GM13977 (cell line): ENCODE data around the gene IL22RA2.

Experiments used
- DNase-seq: peaks from one replicate; pipeline ENCODE4 v3.0.0; 2012; ENCODE audit warnings: low spot score
- CTCF ChIP-seq: IDR thresholded peaks from 2 replicates; pipeline ENCODE4 v1.5.1; 2012; ENCODE audit warnings: mild to moderate bottlenecking, control low read depth; ENCODE audit not compliant: insufficient read depth; ENCODE audit errors: extremely low read depth, missing control alignments
- in situ Hi-C: fragments of 300-500 bp; cut with MboI; formaldehyde crosslinking; loops from one replicate; pipeline ENCODE4 v1.12.0; 2022; ENCODE audit warnings: low sequenced_read_pairs, low pct_unique_long_range_greater_than_20kb, mixed read lengths, inconsistent platforms; ENCODE audit not compliant: unreplicated experiment

The IL22RA2 gene

GRCh38 chr6:137190583-137191094 is 17.2 kb upstream of the IL22RA2 start:
- in situ Hi-C loops: no loop called here
- no peak for TF ChIP-seq CTCF
- DNase-seq: no peak

DNA sequence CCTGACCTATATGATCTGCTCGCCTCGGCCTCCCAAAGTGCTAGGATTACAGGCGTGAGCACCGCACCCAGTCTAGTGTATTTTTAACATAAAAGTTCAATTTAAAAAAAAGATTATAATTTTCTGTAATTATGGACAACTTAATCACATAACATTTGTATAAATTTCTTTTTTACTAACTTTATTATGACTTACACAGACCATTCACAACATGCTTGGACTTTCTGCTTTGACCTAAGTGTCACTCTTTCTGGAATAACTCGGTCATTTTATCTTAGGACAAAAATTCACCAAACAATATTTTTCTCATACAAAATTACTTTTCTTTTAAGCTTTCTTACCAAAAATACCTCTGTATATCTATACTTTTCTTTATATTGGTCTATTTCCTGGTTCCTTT is 15.4 kb upstream of the IL22RA2 start:
- TF ChIP-seq CTCF: no peak
- DNase-seq: no peak

DNA sequence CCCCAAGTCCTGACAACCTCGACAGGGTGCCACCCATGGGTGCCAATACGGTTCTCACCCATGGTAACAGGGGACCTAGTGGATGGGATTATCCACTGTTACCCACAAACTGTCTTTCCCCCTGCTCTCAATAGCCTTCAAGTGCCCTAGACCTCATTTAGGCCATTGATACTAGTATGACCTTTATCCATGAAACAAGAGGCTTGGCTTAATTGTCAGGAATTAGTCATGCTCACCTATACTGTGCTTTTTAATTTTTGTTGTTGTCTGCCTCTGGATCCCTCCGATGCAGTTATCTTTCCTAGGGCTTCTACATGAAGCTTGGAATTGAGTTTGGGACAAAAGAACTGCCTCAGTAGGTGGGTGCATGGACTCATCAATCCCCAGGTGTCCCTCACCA is 11.8 kb upstream of the IL22RA2 start:
- in situ Hi-C loops: no loop called here
- no peak for DNase-seq
- no peak for TF ChIP-seq CTCF

More for the DNA sequence above, 15.4 kb upstream of the IL22RA2 start:
- in situ Hi-C loops: no loop called here

GRCh38 chr6:137182654-137183073 is 9.2 kb upstream of the IL22RA2 start:
- DNase-seq: no peak
- no peak for TF ChIP-seq CTCF
- in situ Hi-C loops: no loop called here

DNA sequence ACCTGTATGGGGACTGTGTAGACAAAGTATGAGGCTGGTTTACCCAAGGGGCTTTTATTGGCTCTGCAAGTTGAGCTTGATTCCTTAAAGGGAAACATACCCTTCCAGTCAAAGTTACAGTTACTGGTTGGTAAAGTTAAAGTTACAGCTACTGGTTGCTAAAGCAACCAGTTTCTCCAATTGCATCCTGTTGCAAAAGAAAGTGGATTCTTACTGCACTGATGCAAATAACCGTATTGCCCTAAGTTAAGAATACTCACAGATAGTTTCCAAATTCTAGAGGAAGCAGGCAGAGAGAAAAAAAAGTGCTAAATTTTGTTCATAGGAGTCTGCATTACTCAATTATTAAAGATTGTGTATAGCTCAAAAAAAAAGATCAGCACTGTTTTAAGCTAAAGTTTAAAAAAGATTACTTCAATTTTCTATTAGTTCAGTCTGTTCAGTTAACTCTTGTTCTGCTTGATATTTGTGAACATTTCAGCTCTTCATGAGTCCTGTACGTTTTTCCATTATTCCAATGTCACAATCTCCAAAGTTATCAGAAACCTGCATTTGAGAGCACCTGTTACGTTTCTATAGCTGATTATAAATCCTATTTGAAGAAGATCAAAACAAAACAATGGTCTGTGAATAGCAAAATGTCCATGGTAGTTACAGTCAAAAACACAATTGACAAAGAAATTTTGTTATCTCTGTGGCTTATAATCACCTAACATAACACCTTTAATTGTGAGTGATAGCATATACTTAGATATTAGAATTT is 8.6 kb upstream of the IL22RA2 start:
- no peak for TF ChIP-seq CTCF
- DNase-seq: no peak
- in situ Hi-C loops: no loop called here

DNA sequence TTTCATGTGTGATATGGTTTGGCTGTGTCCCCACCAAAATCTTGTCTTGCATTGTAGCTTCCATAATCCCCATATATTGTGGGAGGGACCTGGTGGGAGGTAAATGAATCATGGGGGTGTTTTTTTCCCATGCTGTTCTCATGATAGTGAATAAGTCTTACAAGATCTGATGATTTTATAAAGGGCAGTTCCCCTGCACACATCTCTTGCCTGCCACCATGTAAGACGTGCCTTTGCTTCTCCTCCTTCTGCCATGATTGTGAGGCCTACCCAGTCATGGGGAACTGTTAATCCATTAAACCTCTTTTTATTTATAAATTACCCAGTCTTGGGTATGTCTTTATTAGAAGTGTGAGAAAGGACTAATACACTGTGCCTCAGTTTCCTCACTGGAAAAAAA is 4.2 kb upstream of the IL22RA2 start:
- in situ Hi-C loops: no loop called here
- TF ChIP-seq CTCF: no peak

More for the DNA sequence above, 4.2 kb upstream of the IL22RA2 start:
- no peak for DNase-seq
